ENCODE measurements around the gene CLCN2. TPM values are rescaled to one million over a fixed set of nuclear protein-coding genes. Genes with fewer than 3 reads are reported as not detected.

Gene CLCN2
- total RNA-seq, 1 experiment from 2014 or later, result 22.6 TPM

- DNase-seq (ENCODE audit: low spot score) (no peak), ATAC-seq (no peak)
- Mint-ChIP-seq H3K4me1 (peaks cover 19% of the 10 kb centered on the region), H3K36me3 (peaks cover 11% of the 10 kb centered on the region), H3K27me3 (ENCODE audit: low read depth) (no peaks in the 10 kb centered on the region), H3K4me3 (no peak overlapping the region), H3K27ac (peak overlapping the region; percentile 31), H3K9me3 (no peaks in the 10 kb centered on the region)
- ChIA-PET CTCF (interaction anchor here (1.4 to 2.1 kb wide), 2 partner anchors 166 kb away, joined by 5 to 15 read pairs; no protein-coding TSS in a partner anchor), POLR2A (interaction anchor here (0.7 to 1.5 kb wide), 2 partner anchors 8 to 13 kb away, joined by 5 to 6 read pairs; no protein-coding TSS in a partner anchor)
- no peak for TF ChIP-seq FOXP1 (CRISPR knock-in tag; IDR thresholded peaks at IDR 0.05; ENCODE audit: borderline replicate concordance)
- TF ChIP-seq SMAD4 (CRISPR knock-in tag; IDR thresholded peaks at IDR 0.05), result no peak
- TF ChIP-seq, protein P1, sequence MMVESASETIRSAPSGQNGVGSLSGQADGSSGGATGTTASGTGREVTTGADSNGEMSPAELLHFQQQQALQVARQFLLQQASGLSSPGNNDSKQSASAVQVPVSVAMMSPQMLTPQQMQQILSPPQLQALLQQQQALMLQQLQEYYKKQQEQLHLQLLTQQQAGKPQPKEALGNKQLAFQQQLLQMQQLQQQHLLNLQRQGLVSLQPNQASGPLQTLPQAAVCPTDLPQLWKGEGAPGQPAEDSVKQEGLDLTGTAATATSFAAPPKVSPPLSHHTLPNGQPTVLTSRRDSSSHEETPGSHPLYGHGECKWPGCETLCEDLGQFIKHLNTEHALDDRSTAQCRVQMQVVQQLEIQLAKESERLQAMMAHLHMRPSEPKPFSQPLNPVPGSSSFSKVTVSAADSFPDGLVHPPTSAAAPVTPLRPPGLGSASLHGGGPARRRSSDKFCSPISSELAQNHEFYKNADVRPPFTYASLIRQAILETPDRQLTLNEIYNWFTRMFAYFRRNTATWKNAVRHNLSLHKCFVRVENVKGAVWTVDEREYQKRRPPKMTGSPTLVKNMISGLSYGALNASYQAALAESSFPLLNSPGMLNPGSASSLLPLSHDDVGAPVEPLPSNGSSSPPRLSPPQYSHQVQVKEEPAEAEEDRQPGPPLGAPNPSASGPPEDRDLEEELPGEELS (CRISPR knock-in tag; IDR thresholded peaks at IDR 0.05), result no peak
These were observed 13.9 kb downstream of the CLCN2 start for GRCh38 chr3:184347321-184348056.

GRCh38 chr3:184346480-184347190 is 14.8 kb downstream of the CLCN2 start:
- H3K27ac Mint-ChIP-seq, result no peak overlapping the region
- peaks cover 8% of the 10 kb centered on the region; the same call in 1 of the 2 replicates for H3K36me3 Mint-ChIP-seq
- no peak for ATAC-seq
- TF ChIP-seq ELF4 (CRISPR knock-in tag; IDR thresholded peaks at IDR 0.05; ENCODE audit: low read depth), result no peak
- TF ChIP-seq ZNF416 (CRISPR knock-in tag; IDR thresholded peaks at IDR 0.05), result no peak
- TF ChIP-seq FOXP1 (CRISPR knock-in tag; IDR thresholded peaks at IDR 0.05; ENCODE audit: borderline replicate concordance), result no peak
- no peak for TF ChIP-seq ZNF121 (CRISPR knock-in tag; IDR thresholded peaks at IDR 0.05)
- H3K9me3 Mint-ChIP-seq, result no peaks in the 10 kb centered on the region
- H3K4me3 Mint-ChIP-seq, result no peak overlapping the region
- ChIA-PET POLR2A (no interaction called here), CTCF (interaction anchor here (0.6 to 2.9 kb wide), 5 partner anchors 9 to 167 kb away, joined by 4 to 20 read pairs (median 11); partner anchors contain the start of gene FAM131A)
- H3K27me3 Mint-ChIP-seq (ENCODE audit: low read depth), result no peaks in the 10 kb centered on the region
- peaks cover 16% of the 10 kb centered on the region for H3K4me1 Mint-ChIP-seq
- no peak for DNase-seq (ENCODE audit: low spot score)

DNA sequence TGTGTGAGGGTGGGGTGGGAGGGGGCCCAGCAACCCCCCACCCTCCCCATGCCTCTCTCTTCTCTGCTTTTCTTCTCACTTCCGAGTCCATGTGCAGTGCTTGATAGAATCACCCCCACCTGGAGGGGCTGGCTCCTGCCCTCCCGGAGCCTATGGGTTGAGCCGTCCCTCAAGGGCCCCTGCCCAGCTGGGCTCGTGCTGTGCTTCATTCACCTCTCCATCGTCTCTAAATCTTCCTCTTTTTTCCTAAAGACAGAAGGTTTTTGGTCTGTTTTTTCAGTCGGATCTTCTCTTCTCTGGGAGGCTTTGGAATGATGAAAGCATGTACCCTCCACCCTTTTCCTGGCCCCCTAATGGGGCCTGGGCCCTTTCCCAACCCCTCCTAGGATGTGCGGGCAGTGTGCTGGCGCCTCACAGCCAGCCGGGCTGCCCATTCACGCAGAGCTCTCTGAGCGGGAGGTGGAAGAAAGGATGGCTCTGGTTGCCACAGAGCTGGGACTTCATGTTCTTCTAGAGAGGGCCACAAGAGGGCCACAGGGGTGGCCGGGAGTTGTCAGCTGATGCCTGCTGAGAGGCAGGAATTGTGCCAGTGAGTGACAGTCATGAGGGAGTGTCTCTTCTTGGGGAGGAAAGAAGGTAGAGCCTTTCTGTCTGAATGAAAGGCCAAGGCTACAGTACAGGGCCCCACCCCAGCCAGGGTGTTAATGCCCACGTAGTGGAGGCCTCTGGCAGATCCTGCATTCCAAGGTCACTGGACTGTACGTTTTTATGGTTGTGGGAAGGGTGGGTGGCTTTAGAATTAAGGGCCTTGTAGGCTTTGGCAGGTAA is 15.9 kb downstream of the CLCN2 start:
- DNase-seq (ENCODE audit: low spot score) (peak; percentile 73), ATAC-seq (peak; percentile 92)
- Mint-ChIP-seq H3K36me3 (peaks cover 14% of the 10 kb centered on the region; the same call in 1 of the 2 replicates), H3K27ac (peak overlapping the region; percentile 78), H3K27me3 (ENCODE audit: low read depth) (no peaks in the 10 kb centered on the region), H3K9me3 (no peaks in the 10 kb centered on the region), H3K4me1 (peaks cover 16% of the 10 kb centered on the region), H3K4me3 (no peak overlapping the region; the same call in 1 of the 2 replicates)
- no peak for TF ChIP-seq TEAD4 (CRISPR knock-in tag; IDR thresholded peaks at IDR 0.05)
- TF ChIP-seq, protein P2, sequence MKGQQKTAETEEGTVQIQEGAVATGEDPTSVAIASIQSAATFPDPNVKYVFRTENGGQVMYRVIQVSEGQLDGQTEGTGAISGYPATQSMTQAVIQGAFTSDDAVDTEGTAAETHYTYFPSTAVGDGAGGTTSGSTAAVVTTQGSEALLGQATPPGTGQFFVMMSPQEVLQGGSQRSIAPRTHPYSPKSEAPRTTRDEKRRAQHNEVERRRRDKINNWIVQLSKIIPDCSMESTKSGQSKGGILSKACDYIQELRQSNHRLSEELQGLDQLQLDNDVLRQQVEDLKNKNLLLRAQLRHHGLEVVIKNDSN (CRISPR knock-in tag; IDR thresholded peaks at IDR 0.05), result peak; percentile 73; the same call in 1 of the 2 replicates
- no peak for TF ChIP-seq CBFB (CRISPR knock-in tag; IDR thresholded peaks at IDR 0.05; ENCODE audit: low read depth)
- TF ChIP-seq ZNF423 (CRISPR knock-in tag; IDR thresholded peaks at IDR 0.05), result 0 out of 2 replicates have a peak, but pooled peaks have one; percentile 19
- TF ChIP-seq, protein P3, sequence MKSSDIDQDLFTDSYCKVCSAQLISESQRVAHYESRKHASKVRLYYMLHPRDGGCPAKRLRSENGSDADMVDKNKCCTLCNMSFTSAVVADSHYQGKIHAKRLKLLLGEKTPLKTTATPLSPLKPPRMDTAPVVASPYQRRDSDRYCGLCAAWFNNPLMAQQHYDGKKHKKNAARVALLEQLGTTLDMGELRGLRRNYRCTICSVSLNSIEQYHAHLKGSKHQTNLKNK (CRISPR knock-in tag; IDR thresholded peaks at IDR 0.05), result no peak
- TF ChIP-seq, protein P4, sequence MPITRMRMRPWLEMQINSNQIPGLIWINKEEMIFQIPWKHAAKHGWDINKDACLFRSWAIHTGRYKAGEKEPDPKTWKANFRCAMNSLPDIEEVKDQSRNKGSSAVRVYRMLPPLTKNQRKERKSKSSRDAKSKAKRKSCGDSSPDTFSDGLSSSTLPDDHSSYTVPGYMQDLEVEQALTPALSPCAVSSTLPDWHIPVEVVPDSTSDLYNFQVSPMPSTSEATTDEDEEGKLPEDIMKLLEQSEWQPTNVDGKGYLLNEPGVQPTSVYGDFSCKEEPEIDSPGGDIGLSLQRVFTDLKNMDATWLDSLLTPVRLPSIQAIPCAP (CRISPR knock-in tag; IDR thresholded peaks at IDR 0.05), result no peak
- TF ChIP-seq FOXP1 (CRISPR knock-in tag; IDR thresholded peaks at IDR 0.05; ENCODE audit: borderline replicate concordance), result 0 out of 2 replicates have a peak, but pooled peaks have one; percentile 27
- TF ChIP-seq, protein P5, sequence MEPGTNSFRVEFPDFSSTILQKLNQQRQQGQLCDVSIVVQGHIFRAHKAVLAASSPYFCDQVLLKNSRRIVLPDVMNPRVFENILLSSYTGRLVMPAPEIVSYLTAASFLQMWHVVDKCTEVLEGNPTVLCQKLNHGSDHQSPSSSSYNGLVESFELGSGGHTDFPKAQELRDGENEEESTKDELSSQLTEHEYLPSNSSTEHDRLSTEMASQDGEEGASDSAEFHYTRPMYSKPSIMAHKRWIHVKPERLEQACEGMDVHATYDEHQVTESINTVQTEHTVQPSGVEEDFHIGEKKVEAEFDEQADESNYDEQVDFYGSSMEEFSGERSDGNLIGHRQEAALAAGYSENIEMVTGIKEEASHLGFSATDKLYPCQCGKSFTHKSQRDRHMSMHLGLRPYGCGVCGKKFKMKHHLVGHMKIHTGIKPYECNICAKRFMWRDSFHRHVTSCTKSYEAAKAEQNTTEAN (CRISPR knock-in tag; IDR thresholded peaks at IDR 0.05), result no peak
- TF ChIP-seq, protein P6, sequence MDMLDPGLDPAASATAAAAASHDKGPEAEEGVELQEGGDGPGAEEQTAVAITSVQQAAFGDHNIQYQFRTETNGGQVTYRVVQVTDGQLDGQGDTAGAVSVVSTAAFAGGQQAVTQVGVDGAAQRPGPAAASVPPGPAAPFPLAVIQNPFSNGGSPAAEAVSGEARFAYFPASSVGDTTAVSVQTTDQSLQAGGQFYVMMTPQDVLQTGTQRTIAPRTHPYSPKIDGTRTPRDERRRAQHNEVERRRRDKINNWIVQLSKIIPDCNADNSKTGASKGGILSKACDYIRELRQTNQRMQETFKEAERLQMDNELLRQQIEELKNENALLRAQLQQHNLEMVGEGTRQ (CRISPR knock-in tag; IDR thresholded peaks at IDR 0.05), result peak; percentile 53
- POLR2A ChIA-PET, result interaction anchor here (0.5 to 1.1 kb wide), 6 partner anchors 9 to 168 kb away, joined by 3 to 4 read pairs (median 3); partner anchors contain the start of genes CLCN2, FAM131A and POLR2H
- CTCF ChIA-PET, result interaction anchor here (0.5 to 2.9 kb wide), 25 partner anchors 8 to 1460 kb away, joined by 3 to 20 read pairs (median 4); partner anchors contain the start of genes EEF1AKMT4, EPHB3 and FAM131A
